ENCODE measurements around the gene DLG2. TPM values are rescaled to one million over a fixed set of nuclear protein-coding genes. Genes with fewer than 3 reads are reported as not detected.

DLG2 gene
- total and polyA plus RNA-seq, 2 donors (not counting 3 experiments of a cell fraction or from before 2014, with no cell fraction given): 0.15 to 1.1 TPM

DNA sequence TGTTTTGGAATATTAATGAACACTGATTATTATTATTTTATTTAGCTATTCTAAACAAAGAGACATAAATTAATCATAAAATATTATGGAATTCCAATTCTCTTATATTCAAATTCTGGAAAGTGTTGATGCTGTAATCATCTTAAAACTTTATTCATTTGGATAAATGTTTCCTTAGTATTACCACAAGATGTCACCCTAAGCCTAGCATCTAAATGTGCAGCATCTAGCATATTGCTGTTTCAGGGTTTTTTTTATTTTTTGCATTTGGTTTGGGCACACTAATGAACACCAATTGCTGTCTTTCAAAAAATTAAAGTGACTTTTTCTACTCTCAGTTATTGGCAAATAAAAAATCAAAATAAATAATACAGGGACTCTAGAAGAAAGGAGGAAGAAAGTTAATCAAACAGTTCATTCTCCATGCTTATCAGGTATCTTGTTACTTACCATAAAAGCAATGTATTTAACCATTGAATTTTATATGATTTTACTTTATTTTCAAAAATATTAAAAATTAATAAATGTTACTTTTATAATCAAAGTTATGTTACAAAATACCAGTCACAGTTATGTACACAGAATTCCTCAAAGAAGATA is 31.8 kb downstream of the DLG2 start:
- no peak overlapping the region for H3K4me2 ChIP-seq (ENCODE audit: insufficient read depth, low read length)
- no peak overlapping the region for H3K27ac ChIP-seq (ENCODE audit: insufficient read depth, low read depth, low read length)
- BruUV-seq (replicated peaks): no TSS peak
- no peaks in the 10 kb centered on the region for H3K79me2 ChIP-seq (ENCODE audit: control insufficient read depth, insufficient read depth, low read length)
- H3K9ac ChIP-seq (replicated peaks; ENCODE audit: extremely low read depth, insufficient read depth, low read length): no peak overlapping the region
- H3K27me3 ChIP-seq (ENCODE audit: control insufficient read depth in 2 of 2, insufficient read depth in 2 of 2, low read length in 2 of 2): no peaks in the 10 kb centered on the region
- FAIRE-seq: peak; percentile 18
- no peaks in the 10 kb centered on the region for H3K36me3 ChIP-seq (ENCODE audit: control insufficient read depth in 2 of 2, extremely low read depth in 1 of 2, insufficient read depth in 2 of 2, low read length in 2 of 2)
- intact Hi-C loops (cut with micrococcal nuclease): loop anchor here (1.0 to 10.0 kb wide), 6 partner anchors 33 to 695 kb away; partner anchors contain the start of gene TMEM126B
- TF ChIP-seq, protein P1, sequence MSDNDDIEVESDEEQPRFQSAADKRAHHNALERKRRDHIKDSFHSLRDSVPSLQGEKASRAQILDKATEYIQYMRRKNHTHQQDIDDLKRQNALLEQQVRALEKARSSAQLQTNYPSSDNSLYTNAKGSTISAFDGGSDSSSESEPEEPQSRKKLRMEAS (IDR thresholded peaks at IDR 0.05; ENCODE audit: insufficient read depth, insufficient read length): no peak
- TF ChIP-seq JUN (IDR thresholded peaks at IDR 0.05; ENCODE audit: borderline replicate concordance, insufficient read depth, insufficient read length, low read depth) (no peak), EZH2 (IDR thresholded peaks at IDR 0.05; ENCODE audit: borderline replicate concordance, low read depth, low read length, severe bottlenecking) (no peak)
- TF ChIP-seq, protein P2, sequence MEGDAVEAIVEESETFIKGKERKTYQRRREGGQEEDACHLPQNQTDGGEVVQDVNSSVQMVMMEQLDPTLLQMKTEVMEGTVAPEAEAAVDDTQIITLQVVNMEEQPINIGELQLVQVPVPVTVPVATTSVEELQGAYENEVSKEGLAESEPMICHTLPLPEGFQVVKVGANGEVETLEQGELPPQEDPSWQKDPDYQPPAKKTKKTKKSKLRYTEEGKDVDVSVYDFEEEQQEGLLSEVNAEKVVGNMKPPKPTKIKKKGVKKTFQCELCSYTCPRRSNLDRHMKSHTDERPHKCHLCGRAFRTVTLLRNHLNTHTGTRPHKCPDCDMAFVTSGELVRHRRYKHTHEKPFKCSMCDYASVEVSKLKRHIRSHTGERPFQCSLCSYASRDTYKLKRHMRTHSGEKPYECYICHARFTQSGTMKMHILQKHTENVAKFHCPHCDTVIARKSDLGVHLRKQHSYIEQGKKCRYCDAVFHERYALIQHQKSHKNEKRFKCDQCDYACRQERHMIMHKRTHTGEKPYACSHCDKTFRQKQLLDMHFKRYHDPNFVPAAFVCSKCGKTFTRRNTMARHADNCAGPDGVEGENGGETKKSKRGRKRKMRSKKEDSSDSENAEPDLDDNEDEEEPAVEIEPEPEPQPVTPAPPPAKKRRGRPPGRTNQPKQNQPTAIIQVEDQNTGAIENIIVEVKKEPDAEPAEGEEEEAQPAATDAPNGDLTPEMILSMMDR (IDR thresholded peaks at IDR 0.05; ENCODE audit: extremely low read depth in 1 of 2, insufficient read depth in 1 of 2, low read depth in 1 of 2, low read length in 2 of 2): peak; percentile 19 to 30
- H3K9me3 ChIP-seq (replicated peaks; ENCODE audit: control insufficient read depth, insufficient read depth, low read length): no peaks in the 10 kb centered on the region
- dilution Hi-C loops (cut with MboI; ENCODE audit: extremely low pct_ligation_motif_present, low sequenced_read_pairs): no loop called here
- no peak overlapping the region for H3K4me3 ChIP-seq (replicated peaks in 1 of 3; ENCODE audit: insufficient read depth in 1 of 3, low read depth in 1 of 3, low read length in 3 of 3)
- CTCF ChIA-PET: interaction anchor here (0.9 to 1.6 kb wide), 3 partner anchors 11 to 259 kb away, joined by 3 to 6 read pairs (median 4); partner anchors contain the start of gene CCDC83
- no peaks in the 10 kb centered on the region for H3K9me1 ChIP-seq (replicated peaks; ENCODE audit: control insufficient read depth, extremely low read depth, insufficient read depth, low read length)
- DNase-seq (ENCODE audit: low read depth, low spot score): peak; percentile 50
- no peaks in the 10 kb centered on the region for H4K20me1 ChIP-seq (replicated peaks; ENCODE audit: control insufficient read depth, extremely low read depth, insufficient read depth, low read length)
- POLR2A ChIA-PET: no interaction called here
- no peak overlapping the region for H2AFZ ChIP-seq (ENCODE audit: low read depth, low read length)
- no peaks in the 10 kb centered on the region for H3K4me1 ChIP-seq (ENCODE audit: control insufficient read depth, extremely low read depth, insufficient read depth, low read length)
